AG04449 (cell line): ENCODE results near the gene AP4B1.
A peak's percentile ranks its signal among the peaks of the same experiment; 100 is the strongest.

Experiments
- CTCF ChIA-PET: fragments of 350-600 bp; formaldehyde crosslinking; extraction: SDS; loops from one replicate; lab custom pipeline; 2021; ENCODE audit warnings: antibody characterized with exemption; lab: Yijun Ruan, JAX
- POLR2A ChIA-PET: fragments of 400-600, 350-600 bp; formaldehyde crosslinking; extraction: SDS; loops from one replicate; lab custom pipeline; 2020; ENCODE audit warnings: antibody characterized with exemption, inconsistent platforms; lab: Yijun Ruan, JAX
- DNase-seq: peaks from one replicate; pipeline ENCODE4 v3.0.0-alpha.2; 2010; ENCODE audit warnings: low read depth, low spot score
- H3K4me3 ChIP-seq: 2 replicates; pipeline ENCODE4 v1.5.1; 2011; ENCODE audit warnings: low read depth, mild to moderate bottlenecking, control low read depth, low read length
- CTCF ChIP-seq: IDR thresholded peaks from one replicate; pipeline ENCODE4 v1.5.1; 2011; ENCODE audit warnings: mild to moderate bottlenecking, moderate library complexity, low read length, control low read depth, inconsistent platforms; ENCODE audit not compliant: insufficient read depth; ENCODE audit errors: missing control alignments

Gene AP4B1

GRCh38 chr1:113874012-113874879 is 30.4 kb downstream of the AP4B1 start:
- DNase-seq = no peak
- ChIA-PET CTCF (interaction anchor here (1.1 kb wide), 1 partner anchor 802 kb away, joined by 3 read pairs; the partner anchor contains the start of gene LRIG2), POLR2A (no interaction called here)
- H3K4me3 ChIP-seq = no peak overlapping the region
- TF ChIP-seq CTCF = no peak

- no peak for DNase-seq
- POLR2A ChIA-PET = no interaction called here
- no peak overlapping the region for H3K4me3 ChIP-seq
- CTCF ChIA-PET = no interaction called here
- no peak for TF ChIP-seq CTCF
These were observed 32.2 kb downstream of the AP4B1 start for GRCh38 chr1:113872219-113872935.

GRCh38 chr1:113871597-113872113 is 32.9 kb downstream of the AP4B1 start, which contains the start of gene PTPN22:
Gene PTPN22, minus strand, starts transcription at chr1:113871712.
- ChIA-PET CTCF (no interaction called here), POLR2A (no interaction called here)
- TF ChIP-seq CTCF = no peak
- DNase-seq = peak; percentile 37
- H3K4me3 ChIP-seq = no peak within 1 kb of the TSS

GRCh38 chr1:113870778-113871177 is 33.8 kb downstream of the AP4B1 start:
- no peak overlapping the region for H3K4me3 ChIP-seq
- CTCF ChIA-PET = interaction anchor here (1.4 kb wide), 1 partner anchor 35 kb away, joined by 3 read pairs; no protein-coding TSS in a partner anchor
- no peak for TF ChIP-seq CTCF
- POLR2A ChIA-PET = no interaction called here
- no peak for DNase-seq

- TF ChIP-seq CTCF = no peak
- DNase-seq = no peak
- ChIA-PET POLR2A (no interaction called here), CTCF (interaction anchor here (0.6 to 1.3 kb wide), 3 partner anchors 8 to 13 kb away, joined by 3 to 9 read pairs (median 4); no protein-coding TSS in a partner anchor)
- H3K4me3 ChIP-seq = no peak overlapping the region
These were observed 36.1 kb downstream of the AP4B1 start for GRCh38 chr1:113868387-113869083.
